Adipocyte (in vitro differentiated cells): ENCODE data around the gene STUB1.
A peak's percentile ranks its signal among the peaks of the same experiment; 100 is the strongest.

Experiments used
- DNase-seq: peaks from one replicate; pipeline ENCODE4 v3.0.0-alpha.2; 2015; ENCODE audit warnings: low read depth
- H3K27me3 ChIP-seq: replicated peaks from 2 replicates; pipeline ENCODE4 v1.7.0; 2013; ENCODE audit warnings: mild to moderate bottlenecking, low read length, moderate library complexity; ENCODE audit not compliant: control insufficient read depth, insufficient read depth
- H3K36me3 ChIP-seq: 2 replicates; pipeline ENCODE4 v1.7.0; 2013; ENCODE audit warnings: low read length, mild to moderate bottlenecking, moderate library complexity; ENCODE audit not compliant: control insufficient read depth, insufficient read depth, severe bottlenecking
- H3K4me1 ChIP-seq: 2 replicates; pipeline ENCODE4 v1.7.0; 2013; ENCODE audit warnings: mild to moderate bottlenecking, low read length, moderate library complexity; ENCODE audit not compliant: control insufficient read depth, insufficient read depth
- H3K4me3 ChIP-seq: 2 replicates; pipeline ENCODE4 v1.7.0; 2013; ENCODE audit warnings: mild to moderate bottlenecking, low read length, moderate library complexity
- H3K9ac ChIP-seq: 2 replicates; pipeline ENCODE4 v1.7.0; 2013; ENCODE audit warnings: mild to moderate bottlenecking, low read length, moderate library complexity
- H3K9me3 ChIP-seq: 2 replicates; pipeline ENCODE4 v1.7.0; 2013; ENCODE audit warnings: mild to moderate bottlenecking, low read length, moderate library complexity; ENCODE audit not compliant: control insufficient read depth

The STUB1 gene

DNA sequence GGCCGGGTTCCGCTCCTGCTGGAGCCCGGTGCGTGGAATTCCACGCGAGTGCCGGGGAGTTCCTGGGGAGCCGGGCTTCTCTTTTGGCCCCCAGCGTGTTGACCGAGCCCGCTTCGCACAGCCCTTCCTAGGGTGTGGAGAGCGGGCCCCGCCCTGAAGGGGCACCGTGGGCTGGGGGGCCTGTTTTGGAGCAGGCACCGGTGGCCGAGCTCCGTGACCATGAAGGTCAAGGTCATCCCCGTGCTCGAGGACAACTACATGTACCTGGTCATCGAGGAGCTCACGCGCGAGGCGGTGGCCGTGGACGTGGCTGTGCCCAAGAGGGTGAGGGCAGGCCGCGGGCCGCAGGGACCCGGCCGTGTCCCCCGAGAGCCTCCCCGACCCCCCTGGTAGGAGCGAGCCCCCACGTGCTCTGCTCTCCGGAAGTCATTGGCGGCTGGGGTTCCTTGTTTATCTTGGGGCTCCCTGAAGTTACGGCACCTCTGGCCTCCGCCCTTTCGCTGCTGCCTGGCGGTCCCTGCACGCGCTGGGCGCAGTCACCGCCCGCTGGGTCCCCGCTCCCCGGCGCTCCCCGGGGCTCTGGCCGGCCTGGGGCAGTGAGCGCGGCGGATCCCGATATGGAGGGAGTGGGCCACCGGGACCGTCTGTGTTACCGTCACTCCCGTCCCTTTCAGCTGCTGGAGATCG lies 47.2 kb downstream of the STUB1 start:
- peak; percentile 44 for DNase-seq
- peak overlapping the region; percentile 79 for H3K4me3 ChIP-seq
- H3K4me1 ChIP-seq, result peaks cover 6% of the 10 kb centered on the region
- no peaks in the 10 kb centered on the region for H3K27me3 ChIP-seq
- H3K9ac ChIP-seq, result peak overlapping the region; percentile 86
- H3K36me3 ChIP-seq, result no peaks in the 10 kb centered on the region
- H3K9me3 ChIP-seq, result no peaks in the 10 kb centered on the region

DNA sequence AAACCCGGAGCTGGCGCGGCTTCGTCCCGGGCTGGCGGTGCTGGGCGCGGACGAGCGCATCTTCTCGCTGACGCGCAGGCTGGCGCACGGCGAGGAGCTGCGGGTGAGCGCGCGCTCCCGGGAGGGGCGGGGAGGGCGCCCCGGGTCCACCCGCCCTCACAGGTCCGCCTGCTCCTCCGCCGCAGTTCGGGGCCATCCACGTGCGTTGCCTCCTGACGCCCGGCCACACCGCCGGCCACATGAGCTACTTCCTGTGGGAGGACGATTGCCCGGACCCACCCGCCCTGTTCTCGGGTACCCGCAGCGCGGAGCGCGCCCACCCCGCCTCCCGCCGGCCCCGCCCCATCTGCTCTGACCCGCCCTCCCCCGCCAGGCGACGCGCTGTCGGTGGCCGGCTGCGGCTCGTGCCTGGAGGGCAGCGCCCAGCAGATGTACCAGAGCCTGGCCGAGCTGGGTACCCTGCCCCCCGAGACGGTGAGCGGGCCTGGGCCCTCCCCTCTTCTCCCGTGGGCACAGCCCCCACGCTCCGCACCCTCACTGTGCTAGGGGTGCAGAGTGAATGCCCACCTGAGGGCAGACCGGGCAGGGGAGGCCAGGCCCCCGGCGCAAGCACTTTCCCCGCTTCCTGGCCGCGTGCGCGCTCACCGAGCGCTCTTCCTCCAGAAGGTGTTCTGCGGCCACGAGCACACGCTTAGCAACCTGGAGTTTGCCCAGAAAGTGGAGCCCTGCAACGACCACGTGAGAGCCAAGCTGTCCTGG lies 48.1 kb downstream of the STUB1 start:
- peaks cover 6% of the 10 kb centered on the region for H3K4me1 ChIP-seq
- peak; percentile 79 for DNase-seq
- peak overlapping the region; percentile 68 for H3K4me3 ChIP-seq
- peak overlapping the region; percentile 68 for H3K9ac ChIP-seq
- peaks cover 6% of the 10 kb centered on the region for H3K36me3 ChIP-seq
- no peaks in the 10 kb centered on the region for H3K9me3 ChIP-seq
- no peaks in the 10 kb centered on the region for H3K27me3 ChIP-seq

DNA sequence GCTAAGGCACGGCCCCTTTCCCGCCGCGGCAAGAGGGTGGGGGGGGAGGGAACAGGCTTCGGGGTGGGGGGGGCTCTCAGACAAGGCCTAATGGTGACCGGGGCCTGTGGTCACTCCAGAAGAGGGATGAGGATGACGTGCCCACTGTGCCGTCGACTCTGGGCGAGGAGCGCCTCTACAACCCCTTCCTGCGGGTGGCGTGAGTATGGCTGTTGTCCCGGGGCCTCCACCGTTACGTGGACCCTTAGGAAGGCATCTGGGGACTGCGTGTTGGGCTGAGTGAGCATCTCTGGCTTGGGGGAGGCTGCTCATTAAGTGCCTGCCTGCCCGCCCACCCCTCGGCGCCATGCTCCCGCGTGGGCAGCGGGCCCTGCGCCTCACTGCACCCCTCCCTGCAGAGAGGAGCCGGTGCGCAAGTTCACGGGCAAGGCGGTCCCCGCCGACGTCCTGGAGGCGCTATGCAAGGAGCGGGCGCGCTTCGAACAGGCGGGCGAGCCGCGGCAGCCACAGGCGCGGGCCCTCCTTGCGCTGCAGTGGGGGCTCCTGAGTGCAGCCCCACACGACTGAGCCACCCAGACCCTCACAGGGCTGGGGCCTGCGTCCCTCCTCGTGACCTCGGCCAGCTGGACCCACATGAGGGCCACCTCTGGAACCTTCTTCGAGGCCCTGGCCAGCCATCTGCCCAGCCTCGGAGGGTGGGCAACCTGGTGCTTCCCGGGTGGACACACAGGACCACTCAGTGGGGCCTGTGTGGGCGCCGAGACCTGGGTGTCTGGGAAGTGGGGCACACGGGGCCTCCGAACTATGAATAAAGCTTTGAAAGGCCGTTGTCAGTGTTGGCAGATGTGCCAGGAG lies 48.9 kb downstream of the STUB1 start:
- Histone ChIP-seq H3K4me3 (peak overlapping the region; percentile 68), H3K36me3 (peaks cover 13% of the 10 kb centered on the region), H3K9ac (no peak overlapping the region), H3K9me3 (no peaks in the 10 kb centered on the region), H3K4me1 (peaks cover 6% of the 10 kb centered on the region), H3K27me3 (no peaks in the 10 kb centered on the region)
- no peak for DNase-seq

DNA sequence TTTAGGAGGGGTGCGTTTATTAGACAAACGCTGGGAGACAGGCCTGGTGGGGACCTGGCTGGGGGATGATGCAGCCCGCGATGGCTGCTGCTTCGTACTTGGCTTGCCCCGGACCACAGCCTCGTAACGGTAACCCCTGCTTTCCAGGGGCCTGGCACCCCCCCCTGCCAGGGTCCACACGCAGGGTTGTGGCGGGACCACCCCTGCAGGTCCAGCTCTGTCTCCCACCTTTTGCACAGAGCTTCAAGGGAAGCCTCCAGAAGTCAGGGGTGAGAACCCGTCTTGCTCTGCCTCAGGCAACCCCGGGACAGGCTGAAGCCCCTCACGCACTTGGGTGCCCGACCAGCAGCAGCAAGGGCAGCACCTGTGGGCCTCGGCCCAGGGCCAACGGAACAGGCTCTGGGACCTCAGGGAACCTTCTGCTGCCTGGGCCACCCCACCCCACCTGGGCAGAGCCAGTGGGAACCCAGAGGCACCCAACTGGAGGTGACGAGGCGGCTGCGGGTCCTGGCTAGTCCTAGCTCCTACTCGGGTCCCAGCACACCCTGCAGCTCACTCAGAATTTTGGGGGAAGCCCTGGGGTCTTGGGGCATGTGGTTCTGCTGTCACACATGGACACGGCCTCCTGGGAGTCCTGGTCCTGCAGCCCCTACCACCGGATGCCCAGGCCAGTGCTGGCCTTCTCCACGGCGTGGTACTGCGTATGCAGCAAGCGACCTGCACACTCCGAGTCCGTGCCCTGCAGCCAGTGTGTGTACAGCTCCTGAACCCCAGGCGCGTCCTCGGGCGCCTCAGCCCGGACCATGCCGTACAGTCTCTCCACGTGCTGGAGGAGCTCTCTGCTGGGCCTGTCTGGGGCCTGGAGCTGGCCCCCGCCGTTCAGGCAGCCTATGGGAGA lies 49.8 kb downstream of the STUB1 start:
- Histone ChIP-seq H3K27me3 (no peaks in the 10 kb centered on the region), H3K4me1 (peaks cover 6% of the 10 kb centered on the region), H3K4me3 (no peak overlapping the region), H3K36me3 (peaks cover 21% of the 10 kb centered on the region), H3K9me3 (no peaks in the 10 kb centered on the region), H3K9ac (no peak overlapping the region)
- no peak for DNase-seq

DNA sequence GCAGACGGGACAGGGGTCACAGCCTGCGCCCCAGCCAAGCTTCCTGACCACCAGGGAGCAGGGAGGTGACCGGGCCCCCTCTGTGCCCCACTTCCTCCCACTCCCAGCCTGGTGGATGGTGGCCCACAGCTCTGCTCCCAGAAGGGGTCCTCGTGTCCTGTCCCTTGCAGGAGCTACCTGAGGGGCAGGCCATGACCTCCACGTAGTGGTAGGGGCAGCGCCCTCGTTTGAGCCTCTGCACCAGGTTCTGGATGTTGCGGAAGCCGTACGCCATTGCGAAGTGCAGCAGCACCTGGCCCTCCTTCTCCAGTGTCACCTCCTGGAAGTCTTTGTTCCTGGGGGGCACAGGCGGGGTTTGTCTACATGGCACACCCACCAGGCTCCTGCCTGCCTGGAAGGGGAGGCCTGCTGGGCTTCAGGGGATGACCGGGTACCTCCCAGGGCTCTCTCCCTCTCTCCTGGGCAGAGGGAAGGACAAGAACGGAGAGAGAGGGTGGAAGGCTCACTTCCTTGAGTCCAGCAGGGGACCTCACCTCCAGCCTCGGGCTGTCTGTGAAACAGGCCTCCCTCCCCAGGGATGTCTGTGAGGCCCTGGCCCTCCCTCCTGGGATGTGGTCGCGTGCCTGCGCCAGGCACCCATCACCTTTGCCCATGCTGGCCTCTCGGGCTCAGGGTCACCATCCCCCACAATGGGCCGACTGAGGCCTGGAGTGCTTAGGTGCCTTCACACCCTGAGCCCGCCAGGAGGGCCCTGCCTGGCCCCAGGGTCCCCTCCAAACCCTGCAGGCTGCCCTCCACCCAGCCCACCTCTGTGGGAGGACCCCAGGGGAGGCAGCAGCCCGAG lies 50.7 kb downstream of the STUB1 start:
- H3K9ac ChIP-seq, result no peak overlapping the region
- H3K4me3 ChIP-seq, result no peak overlapping the region
- H3K36me3 ChIP-seq, result peaks cover 30% of the 10 kb centered on the region
- H3K4me1 ChIP-seq, result peaks cover 6% of the 10 kb centered on the region
- no peaks in the 10 kb centered on the region for H3K9me3 ChIP-seq
- no peak for DNase-seq
- no peaks in the 10 kb centered on the region for H3K27me3 ChIP-seq

DNA sequence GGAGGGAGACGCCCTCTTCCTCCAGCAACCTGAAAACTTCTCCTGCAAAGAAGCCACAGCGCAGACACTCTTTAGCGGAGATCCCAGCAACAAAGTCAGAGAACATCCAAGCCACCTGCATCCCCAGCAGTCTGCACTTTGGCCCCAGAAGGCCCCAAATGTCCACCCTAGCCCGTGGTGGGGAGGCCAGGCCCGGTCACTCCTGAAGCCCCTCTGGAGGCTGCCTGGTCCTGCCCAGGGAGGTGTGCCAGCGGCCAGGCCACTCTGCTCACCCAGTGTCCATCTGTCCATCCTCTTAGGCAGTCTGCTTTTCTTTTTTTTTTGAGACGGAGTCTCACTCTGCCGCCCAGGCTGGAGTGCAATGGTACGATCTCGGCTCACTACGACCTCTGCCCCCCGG lies 52.1 kb downstream of the STUB1 start:
- no peaks in the 10 kb centered on the region for H3K9me3 ChIP-seq
- H3K27me3 ChIP-seq, result no peaks in the 10 kb centered on the region
- peaks cover 4% of the 10 kb centered on the region for H3K4me1 ChIP-seq
- peaks cover 44% of the 10 kb centered on the region for H3K36me3 ChIP-seq
- no peak for DNase-seq
- H3K9ac ChIP-seq, result no peak overlapping the region
- no peak overlapping the region for H3K4me3 ChIP-seq
